Measurements from ENCODE around the gene WDR75.

Gene WDR75

DNA sequence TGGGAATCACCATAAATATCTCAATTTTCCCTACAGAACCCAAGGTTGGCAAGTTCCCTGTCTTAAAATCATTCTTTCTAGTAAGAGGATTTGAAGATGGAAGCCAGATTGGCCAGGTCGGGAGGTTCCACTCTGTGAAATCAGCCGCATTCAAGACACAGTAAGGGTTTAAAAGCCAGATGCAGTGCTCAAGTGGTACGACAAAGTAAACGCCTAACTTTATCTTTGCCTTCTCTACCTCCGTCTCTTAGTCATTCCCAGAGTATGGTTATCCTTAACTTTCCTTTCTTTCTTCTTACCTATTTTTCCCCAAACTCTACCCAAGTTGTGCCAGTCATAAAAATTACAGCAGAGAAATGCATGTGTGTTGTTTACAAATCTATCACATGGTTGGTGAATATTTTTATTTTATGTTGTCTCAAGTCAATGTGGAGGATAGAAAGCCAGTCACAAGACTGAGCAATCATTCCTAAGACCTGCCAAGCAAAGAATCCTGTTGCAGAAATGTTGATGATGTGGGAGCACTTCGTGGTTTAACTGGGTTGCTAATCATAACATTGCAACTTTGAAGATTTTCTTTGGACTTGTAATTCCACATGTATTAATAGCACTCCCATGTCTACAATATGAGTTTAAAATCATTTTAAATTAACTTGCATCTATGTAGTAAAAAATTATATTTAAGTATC lies 76.7 kb downstream of the WDR75 start:
- H3K36me3 Mint-ChIP-seq, result no peaks in the 10 kb centered on the region
- peaks cover 8% of the 10 kb centered on the region for H3K27me3 Mint-ChIP-seq
- ATAC-seq (ENCODE audit: low read depth) (no peak), DNase-seq (ENCODE audit: low spot score in 2 of 2) (no peak)
- H3K4me1 Mint-ChIP-seq, result no peaks in the 10 kb centered on the region
- no peak overlapping the region for H3K4me3 Mint-ChIP-seq
- no peak overlapping the region for H3K27ac Mint-ChIP-seq
- H3K9me3 Mint-ChIP-seq, result peaks cover 5% of the 10 kb centered on the region

DNA sequence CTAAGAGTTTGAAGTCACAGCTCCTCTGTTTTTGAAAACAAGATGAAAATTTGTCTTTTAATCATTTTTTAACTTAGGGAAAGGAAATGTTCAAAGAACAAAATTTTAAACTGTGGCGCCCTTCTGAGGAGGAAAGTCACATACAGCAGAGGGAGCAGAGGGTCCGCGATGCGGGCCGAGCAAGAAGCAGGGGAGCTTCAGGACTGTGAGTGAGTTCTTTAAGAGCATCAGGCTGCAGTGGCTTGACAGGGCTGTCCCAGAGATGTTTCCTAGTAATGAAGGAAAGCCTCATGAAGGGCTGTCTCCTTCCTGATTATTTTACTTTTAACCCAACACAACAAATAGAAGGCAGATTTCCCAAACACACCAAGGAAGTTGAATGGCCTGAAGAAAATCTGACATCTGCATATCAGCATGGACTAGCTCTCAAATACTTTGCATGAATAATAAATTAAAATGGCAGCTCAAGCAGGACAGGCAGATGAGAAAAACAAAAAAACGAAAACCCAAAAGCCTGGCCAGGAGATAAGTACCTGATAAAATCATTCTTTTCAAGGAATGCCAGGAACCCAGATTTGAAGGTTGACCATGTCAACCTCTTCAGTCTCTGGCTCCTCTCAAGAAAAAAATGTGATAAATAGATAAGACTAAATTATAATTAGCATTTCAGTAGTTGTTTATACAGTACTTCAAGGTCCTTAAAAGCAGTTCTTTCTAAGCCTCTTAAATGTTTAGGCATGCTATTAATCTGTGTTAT lies 78.5 kb downstream of the WDR75 start:
- Mint-ChIP-seq H3K4me3 (no peak overlapping the region), H3K27ac (no peak overlapping the region), H3K4me1 (no peaks in the 10 kb centered on the region), H3K27me3 (peaks cover 4% of the 10 kb centered on the region), H3K9me3 (peaks cover 5% of the 10 kb centered on the region), H3K36me3 (no peaks in the 10 kb centered on the region)
- no peak for ATAC-seq (ENCODE audit: low read depth)
- DNase-seq (ENCODE audit: low spot score in 2 of 2), result no peak

- Mint-ChIP-seq H3K27ac (no peak overlapping the region), H3K9me3 (peaks cover 5% of the 10 kb centered on the region), H3K27me3 (peaks cover 8% of the 10 kb centered on the region), H3K36me3 (no peaks in the 10 kb centered on the region), H3K4me3 (no peak overlapping the region), H3K4me1 (no peaks in the 10 kb centered on the region)
- DNase-seq (ENCODE audit: low spot score in 2 of 2) (no peak), ATAC-seq (ENCODE audit: low read depth) (no peak)
These were observed 80.6 kb downstream of the WDR75 start for GRCh38 chr2:189521699-189522434.

DNA sequence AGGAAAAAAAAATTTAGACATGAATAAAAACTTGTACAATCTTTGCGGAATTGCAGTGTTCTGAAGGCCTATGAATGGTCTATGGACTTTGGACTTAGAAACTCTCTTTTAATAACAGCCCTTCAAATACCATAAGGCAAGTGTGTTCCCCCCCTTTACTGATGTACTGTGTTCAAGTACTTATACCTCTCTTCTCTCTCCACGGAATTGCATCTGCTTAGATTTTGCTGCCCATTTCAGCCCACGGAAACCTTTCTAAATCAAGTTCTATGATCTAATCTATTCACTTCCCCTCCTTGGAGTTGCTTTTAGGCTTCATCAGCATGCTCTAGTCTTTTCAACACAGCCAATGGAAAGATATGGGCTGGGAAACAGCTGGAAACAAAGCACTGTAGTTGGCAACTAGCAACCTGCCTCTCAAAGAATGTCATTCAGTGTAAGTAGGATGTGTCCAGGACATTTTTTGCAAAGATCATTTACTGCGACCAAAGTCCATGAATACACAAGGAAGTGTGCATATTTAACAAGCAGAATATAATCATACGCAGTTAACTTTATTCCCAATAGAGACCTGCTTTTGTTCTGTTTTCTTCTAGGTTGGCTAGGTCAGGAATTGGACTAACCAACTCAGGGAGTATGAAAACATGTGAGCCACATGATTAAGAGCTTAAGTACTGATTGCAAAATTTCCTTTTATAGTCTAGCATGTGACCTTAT lies 81.3 kb downstream of the WDR75 start:
- no peaks in the 10 kb centered on the region for H3K36me3 Mint-ChIP-seq
- ATAC-seq (ENCODE audit: low read depth) (no peak), DNase-seq (ENCODE audit: low spot score in 2 of 2) (no peak)
- no peak overlapping the region for H3K4me3 Mint-ChIP-seq
- no peaks in the 10 kb centered on the region for H3K4me1 Mint-ChIP-seq
- peaks cover 8% of the 10 kb centered on the region for H3K27me3 Mint-ChIP-seq
- no peak overlapping the region for H3K27ac Mint-ChIP-seq
- no peaks in the 10 kb centered on the region for H3K9me3 Mint-ChIP-seq

DNA sequence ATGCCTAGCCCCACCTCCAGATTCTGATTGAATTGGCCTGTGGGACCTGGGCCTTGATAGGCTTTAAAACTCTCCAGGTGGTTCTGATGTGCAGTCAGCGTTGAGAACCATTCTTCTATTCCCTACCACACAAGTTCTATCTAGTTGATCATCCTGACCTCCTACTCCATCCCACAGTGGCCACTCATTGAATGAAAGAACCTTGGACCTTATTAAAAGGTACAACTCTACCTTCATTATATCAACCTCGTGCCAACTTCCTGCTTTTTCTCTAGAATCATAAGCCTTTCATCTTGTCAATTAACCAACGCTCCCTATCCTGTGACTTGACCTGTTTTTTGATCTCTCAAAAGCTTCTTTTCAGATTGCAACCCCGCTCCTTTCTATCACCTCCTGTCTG lies 83.5 kb downstream of the WDR75 start:
- Mint-ChIP-seq H3K4me3 (no peak overlapping the region), H3K4me1 (no peaks in the 10 kb centered on the region), H3K27me3 (peaks cover 8% of the 10 kb centered on the region), H3K27ac (no peak overlapping the region), H3K36me3 (no peaks in the 10 kb centered on the region), H3K9me3 (no peaks in the 10 kb centered on the region)
- no peak for DNase-seq (ENCODE audit: low spot score in 2 of 2)
- no peak for ATAC-seq (ENCODE audit: low read depth)

Measured in memory B cell (primary cell).